GM23338 (cell line): ENCODE results near the gene NKX2-2.

ENCODE experiments used
- CREB1 ChIP-seq: fragments of 250-450 bp; sonication (Bioruptor Pico); IDR thresholded peaks from 2 replicates; pipeline ENCODE4 v1.5.0; 2020; ENCODE audit warnings: low read depth, mild to moderate bottlenecking, moderate library complexity
- CTCF ChIP-seq, 2 experiments: fragments of 200-600 bp in 1 of 2; sonication (generic) in 1 of 2; conservative IDR thresholded peaks; 2 replicates each; pipeline versions ENCODE4 v1.5.1 to v1.6.1; 2016 to 2017; ENCODE audit warnings: antibody characterized with exemption in 2 of 2, low read depth in 2 of 2, mild to moderate bottlenecking in 2 of 2, moderate library complexity in 1 of 2
- EZH2 ChIP-seq: fragments of 200-600 bp; sonication (generic); IDR thresholded peaks from one replicate; pipeline ENCODE4 v1.8.0; 2017; ENCODE audit warnings: antibody characterized with exemption, mild to moderate bottlenecking, low read depth; ENCODE audit not compliant: unreplicated experiment

- no peak for TF ChIP-seq CTCF (conservative IDR thresholded peaks at IDR 0.05; ENCODE audit: low read depth in 2 of 2)
- TF ChIP-seq CREB1 = no peak
- TF ChIP-seq EZH2 = no peak
These were observed 41.1 kb upstream of the NKX2-2 start for GRCh38 chr20:21554985-21555384.
